GM21619 (cell line): ENCODE data around the gene CNTNAP5.

Source experiments
- ATAC-seq: cut with Tn5 transposase; IDR thresholded peaks from one replicate; pipeline ENCODE4 v1.9.1; 2021; ENCODE audit not compliant: unreplicated experiment

CNTNAP5 gene

GRCh38 chr2:124774781-124775180 lies 749.7 kb downstream of the CNTNAP5 start:
- ATAC-seq, result no peak

GRCh38 chr2:124776332-124776731 lies 751.2 kb downstream of the CNTNAP5 start:
- no peak for ATAC-seq

GRCh38 chr2:124778076-124778475 lies 753.0 kb downstream of the CNTNAP5 start:
- ATAC-seq, result no peak

- ATAC-seq, result no peak
Measured at GRCh38 chr2:124796647-124797046, 771.6 kb downstream of the CNTNAP5 start.

GRCh38 chr2:124797049-124797448 lies 772.0 kb downstream of the CNTNAP5 start:
- no peak for ATAC-seq

GRCh38 chr2:124798551-124798950 lies 773.5 kb downstream of the CNTNAP5 start:
- ATAC-seq, result no peak

- peak; percentile 60 for ATAC-seq
Measured at GRCh38 chr2:124804014-124804940, 779.2 kb downstream of the CNTNAP5 start.

GRCh38 chr2:124805060-124805459 lies 780.0 kb downstream of the CNTNAP5 start:
- ATAC-seq, result peak; percentile 75

- no peak for ATAC-seq
Measured at GRCh38 chr2:124810132-124810531, 785.0 kb downstream of the CNTNAP5 start.

GRCh38 chr2:124814968-124815745 lies 790.1 kb downstream of the CNTNAP5 start:
- ATAC-seq, result no peak

- no peak for ATAC-seq
Measured at GRCh38 chr2:124816007-124816406, 790.9 kb downstream of the CNTNAP5 start.

- ATAC-seq, result no peak
Measured at GRCh38 chr2:124822516-124822915, 797.4 kb downstream of the CNTNAP5 start.

GRCh38 chr2:124824441-124824840 lies 799.4 kb downstream of the CNTNAP5 start:
- ATAC-seq, result no peak

- ATAC-seq, result no peak
Measured at GRCh38 chr2:124832521-124832920, 807.4 kb downstream of the CNTNAP5 start.

GRCh38 chr2:124834331-124834730 lies 809.2 kb downstream of the CNTNAP5 start:
- no peak for ATAC-seq

- ATAC-seq, result no peak
Measured at GRCh38 chr2:124835331-124835730, 810.2 kb downstream of the CNTNAP5 start.

GRCh38 chr2:124836416-124836815 lies 811.3 kb downstream of the CNTNAP5 start:
- no peak for ATAC-seq

GRCh38 chr2:124837496-124837895 lies 812.4 kb downstream of the CNTNAP5 start:
- ATAC-seq, result no peak

- no peak for ATAC-seq
Measured at GRCh38 chr2:124838406-124838805, 813.3 kb downstream of the CNTNAP5 start.

- ATAC-seq, result no peak
Measured at GRCh38 chr2:124867247-124867646, 842.2 kb downstream of the CNTNAP5 start.

- ATAC-seq, result no peak
Measured at GRCh38 chr2:124874219-124874618, 849.1 kb downstream of the CNTNAP5 start.

GRCh38 chr2:124874676-124875075 lies 849.6 kb downstream of the CNTNAP5 start:
- no peak for ATAC-seq
